Heart right ventricle (tissue), 16 donors: ENCODE data around the gene RAX2. TPM values are rescaled to one million over a fixed set of nuclear protein-coding genes. Genes with fewer than 3 reads are reported as not detected.
A peak's percentile ranks its signal among the peaks of the same experiment; 100 is the strongest.

Source experiments
- ATAC-seq, 8 donors: fragments of 200-7000 bp; cut with Tn5 transposase; one replicate each; pipeline ENCODE4 v1.9.1; 2020; ENCODE audit warnings: mild to moderate bottlenecking in 8 of 8, moderate library complexity in 8 of 8, moderate number of reproducible peaks in 1 of 8
- DNase-seq, 2 donors: peaks; one replicate each; pipeline ENCODE4 v3.0.0-alpha.2; 2020
- H3K27ac ChIP-seq, 10 donors: fragments of 200-600 bp; sonication (generic) in 2 of 10; one replicate each; pipeline versions ENCODE4 v1.5.0 to v1.8.0; 2020 to 2022; ENCODE audit warnings: mild to moderate bottlenecking in 3 of 10
- H3K27me3 ChIP-seq, 7 donors: fragments of 200-600 bp; one replicate each; pipeline ENCODE4 v1.8.0; 2021 to 2022; ENCODE audit warnings: mild to moderate bottlenecking in 2 of 7
- H3K36me3 ChIP-seq, 9 donors: fragments of 200-600 bp; sonication (generic) in 1 of 9; one replicate each; pipeline versions ENCODE4 v1.5.0 to v1.8.0; 2020 to 2022; ENCODE audit warnings: mild to moderate bottlenecking in 2 of 9
- H3K4me1 ChIP-seq, 9 donors: fragments of 200-600 bp; sonication (generic) in 1 of 9; one replicate each; pipeline versions ENCODE4 v1.5.0 to v1.8.0; 2020 to 2022; ENCODE audit warnings: mild to moderate bottlenecking in 4 of 9
- H3K4me3 ChIP-seq, 10 donors: fragments of 200-600 bp; sonication (generic) in 2 of 10; one replicate each; pipeline versions ENCODE4 v1.5.0 to v1.8.0; 2020 to 2022; ENCODE audit warnings: mild to moderate bottlenecking in 7 of 10, moderate library complexity in 2 of 10
- H3K9me3 ChIP-seq, 11 donors: fragments of 200-600 bp in 10 of 11; sonication (generic) in 2 of 11; one replicate each; pipeline versions ENCODE4 v1.5.0 to v1.8.0; 2013 to 2022; ENCODE audit warnings: mild to moderate bottlenecking in 2 of 11, control low read depth in 1 of 11, moderate library complexity in 1 of 11
- WGBS, 2 donors: extraction: QIAGEN DNeasy Blood & Tissue Kit; methylation state at CpG; one replicate each; pipeline ENCODE4 v1.1.7; 2013; ENCODE audit warnings: inconsistent platforms in 1 of 2; 5-methylcytosine and 5-hydroxymethylcytosine counted together
- intact Hi-C, 10 donors: fragments of 100-400 bp; cut with DNase I; formaldehyde crosslinking; loops; one replicate each; pipeline versions ENCODE4 v1.11.1 to v1.14.2; 2022
- polyA plus RNA-seq, 2 donors: library from polyadenylated mRNA; stranded (reverse); fragments of 200-250 nt; gene quantifications; one replicate each; pipeline ENCODE4 v1.2.3, GENCODE V29; 2013
- total RNA-seq, 10 donors: library from RNA; stranded (reverse); fragmentation: NEBNext Ultra II Directional in 3 of 10; extraction: Animal tissue kit (Norgen Biotek cat#: 25700) in 3 of 10; gene quantifications; one replicate each; pipeline versions ENCODE4 v1.2.1 to v1.2.4, GENCODE V29; 2021 to 2023
- TF ChIP-seq, protein P1 (sequence below), 9 donors: fragments of 200-600 bp; sonication (generic) in 2 of 9; IDR thresholded peaks; one replicate each; pipeline versions ENCODE4 v1.5.0 to v1.8.0; 2021 to 2022; ENCODE audit warnings: antibody characterized with exemption in 9 of 9, mild to moderate bottlenecking in 5 of 9, moderate library complexity in 1 of 9
- donor health status: Arrhythmogenic right ventricular cardiomyopathy.
- donor health status: ischemic (EF 13 %, LVEDD 7.1; RV severe dilation, severe dysfunction).
- donor health status: healthy with polysubstance abuse.
- donor health status: DM: no; HTN: yes; CAD: no.
- donor health status: DM: no; HTN: no; CAD: no.
- donor health status: ischemic (EF 25% LVEDD 6.9; RV normal size, moderate dysfunction).
- donor health status: ischemic (EF 25% LVEDD 5.7; RV mildly dilated, moderate dysfunction).
- donor health status: healthy.
- donor health status: DM: yes; HTN: yes; CAD: no.
- donor health status: Ischemic cardiomyopathy.
- donor health status: ischemic (EF 35%, LVEDD 5.7; RV mildly dilated, moderate dysfunction).
- donor health status: nonischemic (EF 11% LVEDD 7.7; RV severe dilation, severe dysfunction).
- donor health status: DM: yes; HTN: yes; CAD: no.
- donor health status: PGD.
- donor health status: ischemic (EF 29% LVEDD 5.4; RV normal size, mild dysfunction).
- donor health status: nonischemic (EF 23%, LVEDD 6.1; RV moderate dilation, normal function).

The RAX2 gene
- total and polyA plus RNA-seq, 12 donors: not detected

DNA sequence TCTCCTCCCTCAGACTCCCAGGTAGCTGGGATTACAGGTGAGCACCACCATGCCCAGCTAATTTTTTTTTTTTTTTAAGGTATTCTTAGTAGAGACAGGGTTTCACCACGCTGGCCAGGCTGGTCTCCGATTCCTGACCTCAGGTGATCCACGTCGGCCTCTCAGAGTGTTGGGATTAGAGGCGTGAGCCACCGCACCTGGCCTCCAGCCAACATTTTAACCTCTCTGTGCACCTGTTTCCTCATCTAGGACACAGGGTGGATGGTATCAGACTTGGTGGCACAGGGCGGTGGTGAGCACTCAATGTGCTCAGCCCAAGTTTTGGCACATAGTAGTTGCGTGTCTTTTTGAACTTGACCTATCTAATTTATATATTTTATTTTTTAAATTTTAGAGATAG, 23.1 kb downstream of the RAX2 start:
- Histone ChIP-seq H3K27me3 (peaks cover 0 to 14% (median 0%) of the 10 kb centered on the region in 7 donors), H3K27ac (no peak overlapping the region), H3K36me3 (peaks cover 0 to 50% (median 28%) of the 10 kb centered on the region in 9 donors), H3K9me3 (no peaks in the 10 kb centered on the region), H3K4me3 (no peak overlapping the region), H3K4me1 (no peaks in the 10 kb centered on the region)
- DNase-seq: no peak
- ATAC-seq: no peak
- 77 to 88% methylated on average over 8 of the region's 8 CpGs for WGBS, 2 donors
- TF ChIP-seq, protein P1, sequence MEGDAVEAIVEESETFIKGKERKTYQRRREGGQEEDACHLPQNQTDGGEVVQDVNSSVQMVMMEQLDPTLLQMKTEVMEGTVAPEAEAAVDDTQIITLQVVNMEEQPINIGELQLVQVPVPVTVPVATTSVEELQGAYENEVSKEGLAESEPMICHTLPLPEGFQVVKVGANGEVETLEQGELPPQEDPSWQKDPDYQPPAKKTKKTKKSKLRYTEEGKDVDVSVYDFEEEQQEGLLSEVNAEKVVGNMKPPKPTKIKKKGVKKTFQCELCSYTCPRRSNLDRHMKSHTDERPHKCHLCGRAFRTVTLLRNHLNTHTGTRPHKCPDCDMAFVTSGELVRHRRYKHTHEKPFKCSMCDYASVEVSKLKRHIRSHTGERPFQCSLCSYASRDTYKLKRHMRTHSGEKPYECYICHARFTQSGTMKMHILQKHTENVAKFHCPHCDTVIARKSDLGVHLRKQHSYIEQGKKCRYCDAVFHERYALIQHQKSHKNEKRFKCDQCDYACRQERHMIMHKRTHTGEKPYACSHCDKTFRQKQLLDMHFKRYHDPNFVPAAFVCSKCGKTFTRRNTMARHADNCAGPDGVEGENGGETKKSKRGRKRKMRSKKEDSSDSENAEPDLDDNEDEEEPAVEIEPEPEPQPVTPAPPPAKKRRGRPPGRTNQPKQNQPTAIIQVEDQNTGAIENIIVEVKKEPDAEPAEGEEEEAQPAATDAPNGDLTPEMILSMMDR (IDR thresholded peaks at IDR 0.05): no peak
- intact Hi-C loops: no loop called here

DNA sequence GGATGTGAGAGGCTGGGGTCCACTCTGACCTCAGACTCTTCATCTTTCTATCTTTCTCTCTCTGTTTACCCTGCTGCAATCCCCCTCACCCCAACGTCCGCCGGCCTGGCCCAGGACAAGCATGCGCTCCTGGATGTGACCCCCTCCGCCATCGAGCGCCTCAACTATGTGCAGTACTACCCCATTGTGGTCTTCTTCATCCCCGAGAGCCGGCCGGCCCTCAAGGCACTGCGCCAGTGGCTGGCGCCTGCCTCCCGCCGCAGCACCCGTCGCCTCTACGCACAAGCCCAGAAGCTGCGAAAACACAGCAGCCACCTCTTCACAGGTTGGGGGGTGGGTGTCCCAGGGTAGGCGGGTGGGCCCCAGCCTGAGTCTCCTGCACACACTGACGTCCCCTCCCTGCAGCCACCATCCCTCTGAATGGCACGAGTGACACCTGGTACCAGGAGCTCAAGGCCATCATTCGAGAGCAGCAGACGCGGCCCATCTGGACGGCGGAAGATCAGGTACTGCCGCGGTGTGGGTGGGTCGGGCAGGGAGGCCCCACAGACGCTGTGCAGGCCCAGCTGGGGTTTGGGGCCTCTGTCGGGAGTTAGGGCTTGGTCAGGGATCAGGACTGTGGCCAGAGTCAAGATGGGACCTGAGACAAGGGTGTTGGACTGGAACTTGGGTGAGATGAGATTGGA, 25.5 kb downstream of the RAX2 start:
- TF ChIP-seq, protein P1 (IDR thresholded peaks at IDR 0.05): no peak
- no peak overlapping the region for H3K27ac ChIP-seq
- ATAC-seq: peak in 1 of 8 donors; percentile 22
- no peak overlapping the region for H3K4me3 ChIP-seq
- intact Hi-C loops: no loop called here
- H3K4me1 ChIP-seq: no peaks in the 10 kb centered on the region
- 66 to 70% methylated on average over 31 of the region's 31 CpGs for WGBS, 2 donors
- DNase-seq: no peak
- H3K27me3 ChIP-seq: peaks cover 0 to 14% (median 0%) of the 10 kb centered on the region in 7 donors
- no peaks in the 10 kb centered on the region for H3K9me3 ChIP-seq
- H3K36me3 ChIP-seq: peaks cover 0 to 26% (median 14%) of the 10 kb centered on the region in 9 donors

DNA sequence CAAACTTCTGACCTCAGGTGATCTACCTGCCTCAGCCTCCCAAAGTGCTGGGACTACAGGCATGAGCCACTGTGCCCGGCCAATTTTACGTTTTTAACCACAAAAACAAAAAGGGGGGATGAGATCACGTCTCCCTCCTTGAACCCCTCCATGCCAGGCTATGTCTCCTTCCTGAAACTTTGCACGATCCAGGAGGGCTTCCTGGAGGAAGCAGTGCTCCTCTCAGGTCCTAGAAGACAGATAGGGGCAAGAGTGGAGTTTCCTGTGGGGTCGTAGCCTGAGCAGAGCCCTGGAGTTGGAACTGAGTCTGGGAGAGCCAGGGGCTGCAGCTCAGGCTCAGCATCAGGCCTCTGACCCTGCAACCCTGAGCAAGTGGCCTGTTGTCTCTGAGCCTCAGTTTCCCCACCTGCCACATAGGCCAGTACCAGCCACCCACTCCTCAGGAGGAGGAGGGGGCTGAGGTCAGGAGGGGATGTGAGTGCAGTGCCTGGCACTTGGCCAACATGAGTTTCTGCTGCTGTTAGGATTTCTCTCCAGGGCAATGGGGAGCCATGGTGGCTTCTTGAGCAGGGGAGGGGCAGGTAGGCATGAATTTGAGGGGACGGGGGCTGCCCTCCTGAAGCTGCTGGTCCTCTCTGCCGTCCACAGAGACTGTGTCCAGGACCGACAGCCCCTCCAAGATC, 26.5 kb downstream of the RAX2 start:
- WGBS, 2 donors: 56 to 65% methylated on average over 8 of the region's 8 CpGs
- DNase-seq: no peak
- Histone ChIP-seq H3K9me3 (no peaks in the 10 kb centered on the region), H3K27me3 (peaks cover 0 to 14% (median 0%) of the 10 kb centered on the region in 7 donors), H3K36me3 (peaks cover 0 to 16% (median 5%) of the 10 kb centered on the region in 9 donors), H3K4me1 (no peaks in the 10 kb centered on the region), H3K27ac (no peak overlapping the region), H3K4me3 (no peak overlapping the region)
- intact Hi-C loops: no loop called here
- no peak for ATAC-seq
- TF ChIP-seq, protein P1 (IDR thresholded peaks at IDR 0.05): no peak

DNA sequence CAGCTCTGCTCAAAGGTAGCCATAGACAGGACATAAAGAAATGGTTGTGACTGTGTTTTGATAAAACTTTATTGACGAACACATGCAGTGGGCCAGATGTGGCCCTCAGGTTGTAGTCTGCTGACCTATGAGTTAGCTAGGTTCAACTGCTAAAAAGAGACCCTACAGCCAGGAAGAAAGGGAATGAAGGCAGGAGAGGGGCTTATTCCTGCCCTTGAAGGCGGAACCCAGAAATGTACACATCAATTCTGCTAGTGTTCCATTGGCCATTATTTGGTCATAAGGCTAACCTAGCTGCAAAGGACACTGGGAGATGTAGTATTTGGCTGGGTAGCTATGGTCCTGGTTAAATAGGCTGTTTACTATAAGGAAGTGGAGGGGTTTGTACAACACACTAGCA, 28.5 kb downstream of the RAX2 start:
- DNase-seq (no peak), ATAC-seq (no peak)
- Histone ChIP-seq H3K36me3 (no peaks in the 10 kb centered on the region), H3K4me3 (no peak overlapping the region), H3K27me3 (peaks cover 0 to 14% (median 0%) of the 10 kb centered on the region in 7 donors), H3K4me1 (no peaks in the 10 kb centered on the region), H3K27ac (no peak overlapping the region), H3K9me3 (no peaks in the 10 kb centered on the region)
- intact Hi-C loops: no loop called here
- 92% methylated on average over 2 of the region's 2 CpGs for WGBS, 2 donors
- TF ChIP-seq, protein P1 (IDR thresholded peaks at IDR 0.05): no peak
